Measurements from ENCODE around the gene VEGFB.

DNA sequence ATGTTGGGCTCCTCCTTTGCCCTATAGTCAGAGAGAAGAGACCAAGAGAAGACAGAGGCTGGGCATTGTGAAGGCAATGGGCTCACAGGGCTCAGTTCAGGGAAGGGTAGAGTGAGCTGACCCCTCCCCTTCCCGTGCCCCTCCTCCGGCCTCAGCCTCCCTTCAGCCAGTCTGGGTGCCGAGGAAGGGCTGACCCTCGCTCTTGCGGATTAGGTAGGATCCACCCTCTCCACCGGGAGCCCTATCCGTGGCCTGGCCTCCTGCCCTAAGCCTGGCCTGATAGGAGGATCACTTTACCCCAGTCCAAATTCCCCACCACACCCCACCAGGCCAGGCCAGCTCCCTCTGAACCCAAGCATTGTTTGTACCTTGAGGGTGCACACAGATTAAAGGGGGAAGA is 14.2 kb downstream of the VEGFB start:
- TF ChIP-seq POLR2AphosphoS5 (IDR thresholded peaks at IDR 0.05; ENCODE audit: low read depth, low read length) = no peak
- TF ChIP-seq FOXP2 (optimal IDR thresholded peaks at IDR 0.05; ENCODE audit: borderline replicate concordance, extremely low read depth, extremely low read length, insufficient read depth) = no peak
- TF ChIP-seq, protein P1, sequence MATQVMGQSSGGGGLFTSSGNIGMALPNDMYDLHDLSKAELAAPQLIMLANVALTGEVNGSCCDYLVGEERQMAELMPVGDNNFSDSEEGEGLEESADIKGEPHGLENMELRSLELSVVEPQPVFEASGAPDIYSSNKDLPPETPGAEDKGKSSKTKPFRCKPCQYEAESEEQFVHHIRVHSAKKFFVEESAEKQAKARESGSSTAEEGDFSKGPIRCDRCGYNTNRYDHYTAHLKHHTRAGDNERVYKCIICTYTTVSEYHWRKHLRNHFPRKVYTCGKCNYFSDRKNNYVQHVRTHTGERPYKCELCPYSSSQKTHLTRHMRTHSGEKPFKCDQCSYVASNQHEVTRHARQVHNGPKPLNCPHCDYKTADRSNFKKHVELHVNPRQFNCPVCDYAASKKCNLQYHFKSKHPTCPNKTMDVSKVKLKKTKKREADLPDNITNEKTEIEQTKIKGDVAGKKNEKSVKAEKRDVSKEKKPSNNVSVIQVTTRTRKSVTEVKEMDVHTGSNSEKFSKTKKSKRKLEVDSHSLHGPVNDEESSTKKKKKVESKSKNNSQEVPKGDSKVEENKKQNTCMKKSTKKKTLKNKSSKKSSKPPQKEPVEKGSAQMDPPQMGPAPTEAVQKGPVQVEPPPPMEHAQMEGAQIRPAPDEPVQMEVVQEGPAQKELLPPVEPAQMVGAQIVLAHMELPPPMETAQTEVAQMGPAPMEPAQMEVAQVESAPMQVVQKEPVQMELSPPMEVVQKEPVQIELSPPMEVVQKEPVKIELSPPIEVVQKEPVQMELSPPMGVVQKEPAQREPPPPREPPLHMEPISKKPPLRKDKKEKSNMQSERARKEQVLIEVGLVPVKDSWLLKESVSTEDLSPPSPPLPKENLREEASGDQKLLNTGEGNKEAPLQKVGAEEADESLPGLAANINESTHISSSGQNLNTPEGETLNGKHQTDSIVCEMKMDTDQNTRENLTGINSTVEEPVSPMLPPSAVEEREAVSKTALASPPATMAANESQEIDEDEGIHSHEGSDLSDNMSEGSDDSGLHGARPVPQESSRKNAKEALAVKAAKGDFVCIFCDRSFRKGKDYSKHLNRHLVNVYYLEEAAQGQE (IDR thresholded peaks at IDR 0.05; ENCODE audit: insufficient read depth in 1 of 2, low read depth in 2 of 2, low read length in 2 of 2) = no peak
- no peak for TF ChIP-seq TAF1 (IDR thresholded peaks at IDR 0.05; ENCODE audit: borderline replicate concordance, insufficient read depth, low read length)
- TF ChIP-seq SIN3A (IDR thresholded peaks at IDR 0.05; ENCODE audit: borderline replicate concordance, insufficient read depth, low read length) = no peak

All from PFSK-1 (cell line).